Muscle layer of duodenum (tissue), 2 donors: Measurements from ENCODE around the gene CXCL17.

Experiments used
- H3K27ac ChIP-seq: one replicate; pipeline ENCODE4 v1.7.0; 2013; ENCODE audit warnings: mild to moderate bottlenecking, low read length
- H3K27me3 ChIP-seq: one replicate; pipeline ENCODE4 v1.7.0; 2013; ENCODE audit warnings: low read depth, mild to moderate bottlenecking, control low read depth, low read length
- H3K36me3 ChIP-seq, 2 donors: one replicate each; pipeline ENCODE4 v1.7.0; 2013; ENCODE audit warnings: low read length in 2 of 2, control low read depth in 1 of 2, mild to moderate bottlenecking in 1 of 2; ENCODE audit not compliant: insufficient read depth in 2 of 2, control insufficient read depth in 1 of 2
- H3K4me1 ChIP-seq, 2 donors: one replicate each; pipeline ENCODE4 v1.7.0; 2013; ENCODE audit warnings: low read length in 2 of 2, mild to moderate bottlenecking in 2 of 2, control low read depth in 1 of 2, moderate library complexity in 1 of 2; ENCODE audit not compliant: insufficient read depth in 2 of 2, control insufficient read depth in 1 of 2
- H3K4me3 ChIP-seq, 2 donors: one replicate each; pipeline ENCODE4 v1.7.0; 2013; ENCODE audit warnings: low read length in 2 of 2, low read depth in 1 of 2, mild to moderate bottlenecking in 1 of 2
- H3K9me3 ChIP-seq, 2 donors: one replicate each; pipeline ENCODE4 v1.7.0; 2013; ENCODE audit warnings: low read length in 2 of 2, control low read depth in 1 of 2, mild to moderate bottlenecking in 1 of 2; ENCODE audit not compliant: control insufficient read depth in 1 of 2
- donor health status: healthy.

The CXCL17 gene

GRCh38 chr19:42435316-42435715 lies 7.4 kb downstream of the CXCL17 start:
- Histone ChIP-seq H3K9me3 (no peaks in the 10 kb centered on the region), H3K27me3 (no peaks in the 10 kb centered on the region), H3K4me1 (peaks cover 6 to 10% of the 10 kb centered on the region in 2 donors), H3K4me3 (no peak overlapping the region), H3K27ac (no peak overlapping the region), H3K36me3 (no peaks in the 10 kb centered on the region)

- H3K4me3 ChIP-seq, result no peak overlapping the region
- no peaks in the 10 kb centered on the region for H3K36me3 ChIP-seq
- peaks cover 6 to 10% of the 10 kb centered on the region in 2 donors for H3K4me1 ChIP-seq
- no peaks in the 10 kb centered on the region for H3K9me3 ChIP-seq
- H3K27ac ChIP-seq, result peak overlapping the region; percentile 52
- H3K27me3 ChIP-seq, result no peaks in the 10 kb centered on the region
Observed at GRCh38 chr19:42433503-42434260, 9.1 kb downstream of the CXCL17 start.

GRCh38 chr19:42431486-42431885 lies 11.3 kb downstream of the CXCL17 start:
- Histone ChIP-seq H3K27me3 (no peaks in the 10 kb centered on the region), H3K4me1 (peaks cover 6 to 10% of the 10 kb centered on the region in 2 donors), H3K27ac (no peak overlapping the region), H3K36me3 (no peaks in the 10 kb centered on the region), H3K9me3 (no peaks in the 10 kb centered on the region), H3K4me3 (no peak overlapping the region)

- H3K4me1 ChIP-seq, result peaks cover 6 to 15% of the 10 kb centered on the region in 2 donors
- H3K36me3 ChIP-seq, result no peaks in the 10 kb centered on the region
- H3K27me3 ChIP-seq, result no peaks in the 10 kb centered on the region
- H3K4me3 ChIP-seq, result no peak overlapping the region
- H3K9me3 ChIP-seq, result no peaks in the 10 kb centered on the region
- H3K27ac ChIP-seq, result no peak overlapping the region
Observed at GRCh38 chr19:42428676-42429075, 14.1 kb downstream of the CXCL17 start.

GRCh38 chr19:42427313-42427712 lies 15.4 kb downstream of the CXCL17 start, which contains the start of gene LIPE:
LIPE (minus strand) TSS chr19:42427388; CDS start chr19:42427149, 239 bp downstream.
- H3K27ac ChIP-seq, result no peak within 1 kb of the TSS
- peaks cover 0 to 14% of the 10 kb centered on the region in 2 donors for H3K4me1 ChIP-seq
- no peak within 1 kb of the TSS for H3K4me3 ChIP-seq
- no peaks in the 10 kb centered on the region for H3K36me3 ChIP-seq
- H3K9me3 ChIP-seq, result no peaks in the 10 kb centered on the region
- no peaks in the 10 kb centered on the region for H3K27me3 ChIP-seq

- H3K27ac ChIP-seq, result no peak overlapping the region
- H3K36me3 ChIP-seq, result no peaks in the 10 kb centered on the region
- peaks cover 0 to 20% of the 10 kb centered on the region in 2 donors for H3K4me1 ChIP-seq
- no peak overlapping the region for H3K4me3 ChIP-seq
- H3K27me3 ChIP-seq, result no peaks in the 10 kb centered on the region
- H3K9me3 ChIP-seq, result no peaks in the 10 kb centered on the region
Observed at GRCh38 chr19:42426643-42427042, 16.1 kb downstream of the CXCL17 start.

GRCh38 chr19:42424712-42425131 lies 18.0 kb downstream of the CXCL17 start:
- Histone ChIP-seq H3K4me3 (no peak overlapping the region), H3K27me3 (no peaks in the 10 kb centered on the region), H3K9me3 (no peaks in the 10 kb centered on the region), H3K36me3 (no peaks in the 10 kb centered on the region), H3K27ac (no peak overlapping the region), H3K4me1 (peaks cover 0 to 26% of the 10 kb centered on the region in 2 donors)

GRCh38 chr19:42424345-42424707 lies 18.4 kb downstream of the CXCL17 start:
- Histone ChIP-seq H3K36me3 (no peaks in the 10 kb centered on the region), H3K4me3 (peak overlapping the region in 1 of 2 donors; percentile 66), H3K4me1 (peaks cover 0 to 26% of the 10 kb centered on the region in 2 donors), H3K9me3 (no peaks in the 10 kb centered on the region), H3K27ac (no peak overlapping the region), H3K27me3 (no peaks in the 10 kb centered on the region)

GRCh38 chr19:42423462-42424344 lies 19.0 kb downstream of the CXCL17 start:
- H3K27me3 ChIP-seq, result no peaks in the 10 kb centered on the region
- H3K27ac ChIP-seq, result peak overlapping the region; percentile 45
- no peaks in the 10 kb centered on the region for H3K36me3 ChIP-seq
- peak overlapping the region; percentile 66 to 78 for H3K4me3 ChIP-seq
- H3K4me1 ChIP-seq, result peaks cover 0 to 26% of the 10 kb centered on the region in 2 donors
- H3K9me3 ChIP-seq, result no peaks in the 10 kb centered on the region

- peak overlapping the region; percentile 66 to 78 for H3K4me3 ChIP-seq
- no peaks in the 10 kb centered on the region for H3K9me3 ChIP-seq
- no peaks in the 10 kb centered on the region for H3K27me3 ChIP-seq
- no peaks in the 10 kb centered on the region for H3K36me3 ChIP-seq
- H3K27ac ChIP-seq, result peak overlapping the region; percentile 45
- peaks cover 0 to 26% of the 10 kb centered on the region in 2 donors for H3K4me1 ChIP-seq
Observed at GRCh38 chr19:42422901-42423461, 19.8 kb downstream of the CXCL17 start.
